Stimulated activated CD4-positive, alpha-beta T cell treated with anti-CD3 and anti-CD28 coated beads, Interleukin-2, amount 100 ng/mL, for 4 hours (primary cell): Measurements from ENCODE around the gene MDM4.
"Not testable (repeated sequence)": the region's sequence is repeated elsewhere in the genome, so short reads cannot be mapped to it uniquely, and the experiment has no call there.

Experiments used
- DNase-seq: peaks from one replicate; pipeline ENCODE4 v3.0.0-alpha.2; 2020; ENCODE audit warnings: low read depth

Gene MDM4

DNA sequence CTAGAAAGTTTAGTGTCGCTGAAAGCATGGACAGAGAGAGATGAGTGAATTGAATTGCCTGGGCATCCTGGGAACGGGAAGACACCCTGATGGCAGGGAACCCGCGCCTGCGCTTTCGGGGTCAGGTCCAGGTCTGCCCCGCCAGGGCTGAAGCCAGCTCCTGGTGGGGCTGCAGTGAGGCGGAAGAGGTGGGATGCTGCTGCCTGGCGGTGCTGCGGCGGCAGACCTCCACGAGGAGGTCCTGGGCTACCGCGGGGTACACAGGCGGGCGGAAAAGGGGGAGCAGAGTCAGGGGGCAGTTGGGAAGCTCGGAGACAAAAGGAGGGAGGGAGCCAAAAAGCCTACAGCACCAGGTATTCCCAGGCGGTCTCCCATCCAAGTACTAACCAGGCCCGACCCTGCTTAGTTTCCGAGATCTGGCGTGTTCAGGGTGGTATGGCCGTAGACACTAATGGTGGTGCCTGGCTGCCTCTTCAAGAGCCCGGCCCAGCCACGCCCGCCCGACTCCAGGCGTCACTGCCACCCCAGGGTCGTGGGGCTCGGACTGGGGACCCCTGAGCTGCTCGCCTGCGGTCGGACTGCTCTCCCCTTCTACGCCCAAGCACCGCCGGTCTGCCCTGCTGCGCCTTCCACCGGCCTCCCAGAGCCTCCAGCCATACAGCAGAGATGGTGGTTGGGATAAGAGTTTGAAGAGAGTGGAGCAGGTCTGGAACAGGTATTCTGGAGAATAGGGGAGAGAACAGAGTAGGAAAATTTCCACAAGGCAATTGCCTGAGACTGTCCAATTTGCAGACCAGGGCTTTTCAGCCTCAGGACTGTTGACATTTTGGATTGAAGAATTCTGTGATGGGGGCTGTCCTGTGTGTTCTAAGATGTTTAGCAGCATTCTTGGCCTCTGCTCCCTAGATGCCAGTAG lies 46.1 kb downstream of the MDM4 start:
- no peak for DNase-seq

DNA sequence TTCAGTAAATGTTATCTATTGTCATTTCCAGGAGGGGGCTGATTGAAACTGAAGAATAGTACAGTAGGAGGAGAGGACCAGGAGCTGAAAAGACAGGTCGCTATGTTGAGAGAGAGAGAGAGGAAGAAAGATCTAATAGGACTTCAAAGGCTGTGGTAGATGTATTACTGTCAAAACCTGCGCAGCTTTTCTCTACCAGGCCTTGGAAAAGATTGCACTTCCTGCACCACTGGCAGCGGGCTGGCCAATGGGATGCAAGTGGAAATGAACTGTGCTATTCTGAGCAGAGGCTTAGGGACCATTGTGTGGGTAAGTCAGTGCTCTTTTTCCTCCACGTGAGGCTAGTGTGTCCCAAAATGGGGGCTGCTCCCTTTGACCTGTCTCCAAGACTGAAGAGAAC lies 47.1 kb downstream of the MDM4 start:
- DNase-seq, result no peak

DNA sequence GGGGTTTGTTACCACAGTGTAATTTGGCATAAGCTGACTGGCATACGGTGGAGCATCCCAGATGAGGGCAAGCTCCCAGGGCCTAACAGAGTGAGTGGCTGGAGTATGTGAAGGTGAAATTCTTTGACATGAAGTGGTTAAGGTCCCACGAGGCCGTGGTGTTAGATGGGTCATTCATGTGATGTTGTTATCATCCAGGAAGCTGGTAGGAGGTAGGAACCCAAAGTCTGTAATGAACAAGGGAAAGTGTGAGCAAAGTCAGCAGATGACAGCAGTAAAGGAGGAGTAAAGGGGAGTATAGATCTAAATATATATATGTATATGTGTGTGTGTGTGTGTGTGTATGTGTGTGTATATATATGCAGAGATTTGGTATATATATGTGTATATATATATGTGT lies 47.6 kb downstream of the MDM4 start:
- no peak for DNase-seq

DNA sequence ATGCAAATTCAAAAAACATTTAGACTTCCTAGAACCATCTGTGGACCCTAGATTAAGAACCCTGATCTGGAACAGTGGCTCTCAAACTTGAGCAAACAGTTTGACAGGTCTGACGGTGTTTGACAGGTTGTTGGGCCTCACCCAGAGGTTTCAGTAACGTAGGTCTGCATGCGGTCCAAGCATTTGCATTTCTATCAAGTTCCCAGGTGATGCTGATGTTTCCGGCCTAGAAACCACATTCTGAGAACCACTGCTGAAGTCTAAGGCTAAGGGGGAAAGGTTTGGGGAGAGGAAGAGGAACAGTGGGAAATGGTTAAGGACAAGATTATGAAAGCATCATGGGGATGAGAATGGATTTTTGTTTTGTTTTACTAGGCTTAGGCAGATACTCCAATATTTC lies 48.6 kb downstream of the MDM4 start:
- DNase-seq, result no peak

DNA sequence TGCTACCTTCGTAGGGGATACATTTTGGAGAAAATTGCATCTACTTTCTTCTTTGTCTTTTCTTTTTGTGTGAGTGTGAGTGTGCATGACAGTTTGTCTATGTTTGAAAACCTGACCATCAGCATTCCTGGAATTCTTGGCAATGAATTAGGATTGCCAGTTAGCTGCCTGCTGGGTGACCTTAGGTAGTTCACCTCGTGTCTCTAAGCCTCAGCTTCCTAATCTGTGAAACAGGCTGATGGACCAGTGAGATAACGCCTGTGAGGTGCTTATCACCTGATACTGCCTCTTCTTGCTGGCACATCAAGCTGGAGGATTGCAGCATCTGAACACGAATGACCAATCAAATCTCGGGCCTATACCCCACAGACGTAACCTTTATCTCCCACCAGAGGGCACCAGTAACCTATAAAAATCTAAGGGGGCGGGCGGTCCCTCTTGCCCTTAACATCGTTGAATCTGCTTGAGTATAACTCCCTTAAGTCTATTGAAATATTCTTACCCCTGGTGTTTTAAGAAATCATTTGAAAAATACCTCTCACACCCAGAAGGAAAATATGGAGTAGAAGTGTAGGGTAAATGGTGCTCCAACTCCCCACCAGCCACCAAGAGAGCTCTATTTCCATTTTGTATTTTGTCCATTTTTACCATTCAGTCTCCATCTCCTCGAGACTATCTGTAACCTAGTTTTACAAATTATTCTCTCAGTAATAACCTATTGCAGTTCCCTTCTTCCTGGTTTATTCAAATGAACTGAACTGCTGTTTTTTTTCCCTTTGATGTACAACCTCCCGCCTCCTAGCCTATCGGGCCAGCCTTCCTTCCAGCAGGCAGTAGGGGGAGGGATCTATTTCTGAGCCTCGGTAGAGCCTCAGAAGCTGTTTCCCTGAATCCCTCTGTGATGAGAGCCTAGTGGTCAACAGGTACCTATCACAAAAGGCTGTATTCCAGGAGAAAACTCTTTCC lies 49.7 kb downstream of the MDM4 start:
- DNase-seq, result peak; percentile 40

DNA sequence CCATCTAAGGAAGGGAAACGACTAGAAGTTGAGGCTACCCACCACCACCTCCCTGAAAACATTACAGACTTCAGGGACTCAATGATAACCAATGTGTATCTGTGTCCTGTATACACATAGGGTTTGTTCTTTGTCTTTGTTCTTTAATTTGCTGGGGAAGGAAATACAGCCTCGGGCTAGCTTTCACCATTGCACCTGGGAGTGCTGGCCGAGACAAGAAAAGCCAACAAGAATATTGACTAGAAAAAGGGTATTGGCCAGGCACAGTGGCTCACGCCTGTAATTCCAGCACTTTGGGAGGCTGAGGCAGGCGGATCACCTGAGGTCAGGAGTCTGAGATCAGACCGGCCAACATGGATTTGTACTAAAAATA lies 50.4 kb downstream of the MDM4 start:
- no peak for DNase-seq

DNA sequence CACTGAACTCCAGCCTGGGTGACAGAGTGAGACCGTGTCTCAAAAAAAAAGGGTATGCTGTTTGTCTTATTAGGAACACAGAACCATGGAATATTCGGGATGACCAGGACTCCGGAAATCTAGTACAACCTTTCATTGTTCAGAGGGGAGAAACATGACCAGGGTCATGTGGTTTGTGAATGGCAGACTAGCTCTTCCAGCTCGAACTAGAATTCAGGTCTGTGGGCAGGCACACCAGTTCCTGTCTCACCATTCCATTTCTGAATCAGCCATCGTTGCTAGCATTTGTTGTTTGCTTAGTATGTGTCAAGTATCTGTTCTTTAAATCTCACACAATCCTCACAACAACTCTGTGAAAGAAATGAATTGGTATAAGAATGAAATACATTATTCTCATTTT lies 50.9 kb downstream of the MDM4 start:
- no peak for DNase-seq

DNA sequence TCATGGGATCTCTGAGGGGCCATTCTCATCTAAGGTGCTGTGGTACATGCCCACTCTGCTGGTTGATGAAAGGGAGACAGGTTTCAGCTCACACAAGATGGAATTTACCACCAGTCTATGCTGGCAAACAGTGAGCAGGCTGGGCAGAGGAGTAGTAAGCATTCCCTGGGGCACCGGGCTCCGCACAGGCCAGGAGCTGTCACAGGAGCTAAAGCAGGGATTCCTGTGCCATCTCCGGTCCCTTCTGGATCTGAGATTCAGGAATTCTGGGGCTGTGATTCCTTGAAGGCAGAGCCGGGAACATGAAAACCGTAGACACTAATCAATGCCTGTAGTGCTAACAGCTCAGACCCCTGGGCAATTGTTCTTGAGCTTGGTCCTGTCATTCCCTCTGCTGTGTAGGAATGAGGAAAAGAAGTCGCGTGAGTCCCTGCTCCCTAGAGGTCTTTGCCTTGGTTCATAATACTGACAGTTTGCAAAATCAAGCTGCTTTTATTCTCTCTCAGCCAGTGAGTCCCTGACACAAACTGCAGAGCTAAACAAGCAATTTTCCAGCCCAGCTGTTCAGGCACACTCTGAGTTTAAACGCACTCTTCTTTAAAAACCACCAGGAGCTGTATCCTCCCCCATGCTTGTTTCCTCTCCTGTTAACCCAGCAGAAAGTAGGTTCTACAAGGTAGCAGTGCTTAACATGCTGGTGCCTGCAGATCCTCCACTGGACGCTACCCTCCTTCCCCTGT lies 52.5 kb downstream of the MDM4 start:
- DNase-seq, result no peak

DNA sequence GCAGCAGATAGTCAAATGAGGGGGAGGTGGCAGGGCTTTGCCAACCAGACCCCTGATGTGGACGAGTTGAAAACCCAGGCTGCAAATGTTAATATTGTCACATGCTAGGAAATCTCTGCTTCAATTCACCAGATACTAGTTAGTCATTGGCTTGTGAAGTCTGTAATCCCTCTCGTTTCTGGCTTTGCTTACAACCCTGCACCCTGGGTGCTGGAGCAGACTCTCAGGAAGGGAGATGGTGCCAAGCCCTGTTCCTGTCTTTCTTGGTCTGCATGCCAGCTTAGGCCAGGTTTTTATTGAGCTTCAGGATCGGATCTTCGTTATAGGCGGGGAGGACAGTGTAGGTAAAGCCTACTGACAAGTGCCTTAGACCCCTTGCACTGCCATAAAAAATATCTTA lies 53.3 kb downstream of the MDM4 start:
- no peak for DNase-seq

DNA sequence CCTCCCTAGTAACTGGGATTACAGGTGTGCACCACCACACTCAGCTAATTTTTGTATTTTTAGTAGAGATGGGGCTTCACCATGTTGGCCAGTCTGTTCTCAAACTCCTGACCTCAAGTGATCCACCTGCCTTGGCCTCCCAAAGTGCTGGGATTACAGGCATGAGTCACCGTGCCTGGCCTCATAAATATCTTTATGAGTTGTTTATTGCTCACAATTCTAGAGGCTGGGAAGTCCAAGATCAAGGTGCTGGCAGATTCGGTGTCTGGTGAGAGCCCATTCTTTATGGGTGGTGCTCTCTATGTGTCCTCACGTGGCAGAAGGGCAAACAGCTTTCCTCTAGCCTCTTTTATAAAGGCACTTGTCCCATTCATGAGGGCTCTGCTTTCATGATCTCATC lies 53.8 kb downstream of the MDM4 start:
- not testable (repeated sequence) for DNase-seq

DNA sequence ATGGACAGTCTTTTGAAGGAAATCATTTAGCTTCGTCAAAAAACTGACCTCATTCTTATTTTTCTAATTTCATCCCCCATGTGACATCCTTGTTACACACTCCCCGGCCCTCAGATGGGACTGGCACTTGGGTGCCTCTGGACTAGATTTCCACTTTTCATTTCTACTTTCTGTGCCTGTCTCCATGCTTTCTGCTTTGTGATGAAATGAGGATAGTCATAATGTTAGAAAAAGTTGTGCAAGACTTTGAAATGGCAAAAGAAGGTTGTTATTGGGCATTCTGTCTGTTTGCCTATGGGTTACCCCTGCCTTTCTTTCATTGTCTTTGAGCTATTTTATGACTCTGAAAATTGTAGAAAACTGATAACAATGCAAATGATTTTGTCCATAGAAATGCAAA lies 54.9 kb downstream of the MDM4 start:
- DNase-seq, result no peak

DNA sequence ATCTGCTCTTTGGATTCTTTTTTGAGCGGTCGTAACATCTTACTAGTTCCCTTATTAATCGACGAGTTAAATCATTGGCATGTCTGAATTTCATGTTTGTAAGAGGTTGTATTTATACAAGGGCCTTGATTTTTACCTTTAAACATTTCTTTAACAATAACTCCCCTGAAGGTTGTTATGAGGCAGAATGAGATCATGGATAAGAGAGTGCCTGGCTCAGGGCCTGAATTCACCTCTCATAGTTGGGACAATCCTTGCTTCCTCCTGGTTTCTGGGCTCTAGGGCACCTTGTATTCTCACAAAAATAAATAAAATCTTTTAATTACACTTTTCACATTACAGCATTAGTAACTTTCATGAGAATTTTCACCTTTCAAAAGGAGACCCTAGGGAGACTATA lies 55.4 kb downstream of the MDM4 start:
- DNase-seq, result no peak

DNA sequence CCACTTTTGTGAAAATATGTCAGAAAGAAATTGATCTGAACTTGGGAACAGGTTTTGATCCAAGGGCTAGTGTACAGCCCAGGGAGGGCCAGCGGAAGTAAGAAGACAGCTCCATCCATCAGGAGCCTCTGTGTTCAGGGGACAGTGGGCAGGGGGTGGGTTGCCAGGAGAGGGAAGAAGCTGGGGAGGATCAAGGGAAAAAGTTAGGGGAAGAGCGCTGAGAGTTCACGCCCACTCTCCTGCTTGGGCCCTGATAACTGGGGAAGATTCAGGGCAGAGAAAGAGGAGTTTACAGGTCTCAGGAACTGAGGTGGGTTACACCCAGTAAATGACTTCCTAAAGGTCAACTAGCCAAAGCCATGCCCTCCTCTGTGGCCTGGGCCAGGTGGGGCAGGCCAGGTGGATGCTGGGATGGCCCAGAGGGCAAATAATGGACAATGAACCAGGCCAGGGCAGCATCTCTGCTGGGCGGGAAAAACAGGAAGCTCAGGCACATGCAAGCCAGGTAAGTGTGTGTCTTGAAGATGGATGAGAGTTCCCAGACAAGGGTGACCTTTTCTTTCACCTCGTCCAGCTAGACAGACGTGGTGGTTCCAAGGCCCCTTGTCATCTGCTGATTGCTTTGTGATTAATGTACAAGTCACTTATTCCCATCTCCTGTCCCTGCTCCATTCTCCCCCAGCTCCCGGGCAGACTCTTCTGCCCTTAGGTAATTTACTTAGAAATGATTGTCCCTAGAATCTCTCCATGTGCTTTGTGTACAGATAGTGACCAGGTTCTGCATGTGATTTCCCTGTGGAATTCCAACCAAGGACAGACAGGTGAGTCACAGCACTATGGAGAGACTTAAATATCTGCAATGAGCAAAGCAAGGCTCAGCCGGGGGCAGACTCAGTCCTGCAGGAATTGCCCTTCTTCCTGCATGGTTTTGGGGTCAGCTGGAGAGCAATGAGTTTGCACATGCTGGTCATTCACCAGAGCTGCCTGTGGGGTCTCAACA lies 57.0 kb downstream of the MDM4 start:
- no peak for DNase-seq

DNA sequence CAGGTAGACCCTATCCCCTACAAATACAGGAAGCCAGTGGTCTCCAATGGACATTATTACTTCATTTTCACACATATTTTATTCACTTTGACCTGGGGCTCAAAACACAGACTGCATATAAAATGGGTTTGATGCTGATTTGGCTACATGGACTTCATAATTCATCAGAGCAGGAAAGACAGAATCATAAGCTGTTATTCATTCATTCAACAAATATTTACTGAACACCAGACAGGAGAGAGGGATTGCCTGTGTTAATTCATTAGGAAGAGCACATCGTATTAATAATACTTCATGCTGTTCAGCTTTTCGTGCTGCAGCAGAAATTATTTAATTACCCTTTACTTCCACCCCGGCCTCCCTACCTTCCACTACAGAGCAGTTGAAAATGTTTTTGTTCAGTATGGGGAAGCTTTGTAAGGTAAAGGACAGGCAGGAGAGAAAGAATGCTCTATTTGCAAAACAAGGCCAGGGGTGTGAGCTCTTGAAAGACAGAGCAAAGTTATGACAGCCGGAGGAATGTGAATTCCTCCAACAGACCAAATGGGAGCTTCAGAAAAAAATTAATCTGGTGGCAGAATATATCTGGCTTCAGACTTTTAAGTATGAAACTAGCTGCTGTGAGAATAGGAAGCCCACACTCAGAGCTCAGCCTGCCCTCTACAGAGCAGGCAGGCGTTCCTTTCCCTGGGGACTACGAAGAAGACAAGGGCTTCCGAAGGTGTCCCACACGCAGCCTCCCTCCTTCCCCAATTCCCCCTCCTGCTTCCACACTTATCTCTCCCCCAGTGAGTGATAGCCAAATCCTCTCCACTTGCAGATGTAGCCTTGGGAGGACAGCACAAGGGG lies 58.0 kb downstream of the MDM4 start:
- DNase-seq, result no peak

DNA sequence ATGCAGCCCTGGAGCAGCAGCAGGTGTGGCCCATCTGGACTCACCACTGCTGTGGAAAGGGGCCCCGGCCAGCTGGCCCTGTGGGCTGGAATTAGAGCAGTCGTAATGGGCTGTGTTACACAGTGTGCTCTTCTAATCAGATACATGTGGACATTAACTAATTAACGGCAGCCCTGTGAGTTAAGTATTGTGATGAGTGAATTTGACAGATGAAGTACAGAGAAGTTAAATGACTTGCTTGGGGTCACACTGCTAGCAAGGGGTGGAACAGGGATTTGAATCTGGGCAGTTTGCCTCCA lies 58.6 kb downstream of the MDM4 start:
- DNase-seq, result no peak

DNA sequence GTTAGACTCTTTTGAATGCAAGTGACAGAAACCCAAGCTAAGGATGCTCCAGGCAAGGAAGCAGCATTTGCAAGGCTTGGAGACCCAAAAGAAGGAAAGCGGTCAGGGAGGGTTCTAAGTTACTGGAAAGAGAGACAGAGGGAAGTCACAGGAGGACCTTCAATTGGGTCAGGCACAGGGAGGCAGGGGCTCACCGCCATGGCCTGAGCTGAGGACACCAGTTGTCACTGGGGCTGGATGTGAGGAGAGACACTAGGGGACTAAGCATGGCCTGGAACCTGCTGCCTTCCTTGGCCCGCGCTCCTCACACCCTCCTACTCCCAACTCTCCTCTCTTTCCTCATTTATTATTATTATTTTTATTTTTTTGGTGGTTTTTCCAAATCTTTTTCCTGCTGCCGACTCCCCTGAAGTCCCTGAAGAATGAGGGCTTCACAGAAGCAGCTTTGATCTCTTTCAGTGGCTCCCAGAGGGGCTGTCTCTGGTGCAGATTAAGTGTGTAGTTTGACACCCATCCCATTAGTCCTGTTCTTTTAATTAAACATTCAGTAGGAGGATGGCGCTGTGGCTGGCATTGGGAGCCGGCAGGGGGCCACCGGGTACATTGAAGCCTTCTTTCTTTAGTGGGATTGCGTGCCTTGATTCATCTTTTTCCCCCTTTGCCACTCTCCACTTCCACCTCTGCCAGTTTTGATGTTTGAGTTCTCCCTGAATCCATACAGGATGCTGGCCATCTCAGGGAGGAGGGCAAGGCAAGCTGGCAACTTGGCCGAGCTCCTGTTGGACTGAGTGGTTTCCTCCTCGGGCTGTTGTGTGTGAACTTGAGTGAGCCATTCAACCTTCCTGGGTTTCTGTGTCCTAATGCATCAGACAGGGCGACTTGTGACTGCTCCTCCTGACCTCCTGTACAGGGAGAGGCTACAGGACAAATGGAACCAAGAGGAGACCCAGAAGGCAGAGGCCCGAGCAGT lies 59.3 kb downstream of the MDM4 start:
- no peak for DNase-seq

DNA sequence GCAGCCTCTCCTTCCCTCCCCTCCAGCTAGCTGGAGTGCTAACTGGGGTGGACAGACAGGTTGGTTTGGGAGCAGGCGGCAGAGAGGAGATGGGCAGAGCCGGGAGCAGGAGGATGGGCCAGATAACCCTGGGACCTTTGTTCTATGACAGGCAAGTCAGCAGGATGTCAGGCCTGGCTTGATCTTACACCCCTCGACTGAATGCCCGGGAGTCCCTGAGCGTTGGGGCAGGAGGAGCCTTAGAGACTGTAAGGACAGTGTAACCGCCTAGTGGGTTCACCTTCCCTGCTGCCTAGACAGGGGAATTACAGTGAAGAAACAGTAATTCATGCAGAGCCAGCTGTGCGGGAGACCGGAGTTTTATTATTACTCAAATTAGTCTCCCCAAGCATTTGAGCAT lies 60.2 kb downstream of the MDM4 start:
- DNase-seq, result no peak

DNA sequence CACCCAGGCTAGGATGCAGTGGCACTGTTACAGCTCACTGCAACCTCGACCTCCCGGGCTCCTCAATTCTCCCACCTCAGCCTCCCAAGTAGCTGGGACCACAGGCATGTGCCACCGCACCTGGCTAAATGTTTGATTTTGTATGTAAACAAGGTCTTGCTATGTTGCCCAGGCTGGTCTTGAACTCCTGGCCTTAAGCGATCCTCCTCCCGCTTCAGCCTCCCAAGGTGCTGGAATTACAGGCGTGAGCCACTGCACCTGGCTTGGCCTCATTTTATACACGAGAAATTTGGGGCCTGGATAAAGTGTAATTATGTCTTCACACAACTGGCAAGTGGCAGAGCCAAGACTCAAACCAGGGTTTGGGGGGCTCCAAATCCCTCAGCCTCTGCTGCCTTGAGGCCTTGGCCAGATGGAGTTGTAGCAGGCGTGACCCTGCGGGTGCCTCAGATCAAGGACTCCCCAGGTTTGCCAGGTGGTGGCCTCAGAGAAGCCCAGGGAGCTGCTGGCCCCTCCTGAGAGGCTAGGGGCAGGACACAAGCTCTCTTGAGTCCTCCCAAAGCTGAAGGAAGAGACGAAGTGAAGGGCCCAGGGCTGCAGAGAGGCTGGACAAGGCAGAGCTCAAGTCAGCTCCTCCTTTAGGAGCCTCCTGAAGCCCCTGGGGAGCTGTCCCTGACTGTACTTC lies 61.7 kb downstream of the MDM4 start:
- no peak for DNase-seq
